Nephron progenitor cell (in vitro differentiated cells): ENCODE results near the gene MAP3K4.

Experiments
- DNase-seq: peaks from one replicate; pipeline ENCODE4 v3.0.0; 2021
- H3K27ac Mint-ChIP-seq: 2 replicates; pipeline ENCODE4 v1.8.0; 2021; ENCODE audit warnings: mild to moderate bottlenecking, moderate library complexity, mixed read lengths
- H3K27me3 Mint-ChIP-seq: 2 replicates; pipeline ENCODE4 v1.8.0; 2021; ENCODE audit warnings: mild to moderate bottlenecking, low read depth, mixed read lengths; ENCODE audit not compliant: poor library complexity
- H3K36me3 Mint-ChIP-seq: 2 replicates; pipeline ENCODE4 v1.8.0; 2021; ENCODE audit warnings: low read depth, mixed read lengths
- H3K4me1 Mint-ChIP-seq: 2 replicates; pipeline ENCODE4 v1.8.0; 2021; ENCODE audit warnings: mixed read lengths
- H3K4me3 Mint-ChIP-seq: 2 replicates; pipeline ENCODE4 v1.8.0; 2021; ENCODE audit warnings: mild to moderate bottlenecking, moderate library complexity, mixed read lengths
- H3K9me3 Mint-ChIP-seq: 2 replicates; pipeline ENCODE4 v1.8.0; 2021; ENCODE audit warnings: mild to moderate bottlenecking, moderate library complexity, mixed read lengths
- TF ChIP-seq, protein P1 (sequence below): fragments of 200-600 bp; sonication (generic); IDR thresholded peaks from 2 replicates; pipeline ENCODE4 v1.5.0; 2021; ENCODE audit warnings: antibody characterized with exemption

The MAP3K4 gene

DNA sequence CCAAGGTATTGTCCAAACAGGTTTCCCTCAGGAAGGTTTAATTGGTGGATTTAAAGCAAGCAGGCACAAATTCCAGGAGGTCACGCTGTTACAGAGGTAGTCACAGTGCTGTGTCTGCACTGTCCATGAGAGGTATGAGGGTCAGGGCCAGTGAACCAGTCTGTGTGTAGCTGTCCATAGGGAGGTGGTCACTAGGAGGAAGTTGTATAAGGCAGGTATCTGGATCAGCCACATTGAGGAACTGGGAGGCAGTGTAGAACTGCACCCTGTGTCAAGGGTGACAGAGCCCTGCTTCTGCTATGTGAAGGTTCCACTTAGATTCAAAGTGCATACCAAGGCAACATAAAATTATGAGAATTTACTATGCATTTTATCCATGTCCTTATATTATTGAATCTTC, 73.3 kb downstream of the MAP3K4 start:
- peak overlapping the region; percentile 24 for H3K27ac Mint-ChIP-seq
- DNase-seq: no peak
- peaks cover 10% of the 10 kb centered on the region for H3K4me1 Mint-ChIP-seq

DNA sequence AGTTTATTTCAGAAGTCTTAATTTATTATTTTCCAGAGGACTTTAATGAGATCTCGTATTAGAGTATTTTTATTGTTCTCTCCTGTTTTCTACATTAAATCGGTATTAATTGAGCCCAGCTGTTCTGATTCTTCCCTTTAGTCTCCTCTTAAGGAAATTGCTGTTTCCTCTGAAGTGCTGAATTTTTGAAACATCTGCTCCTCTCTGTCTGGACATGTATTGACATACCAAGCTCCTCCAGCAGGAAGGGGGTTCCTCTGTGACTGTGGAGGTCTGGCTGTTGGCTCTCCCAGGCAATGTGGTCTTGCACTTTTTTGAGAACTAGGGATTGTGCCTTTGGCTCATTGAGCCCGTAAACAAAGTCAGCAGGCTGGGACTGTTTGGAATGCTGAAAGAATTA, 74.9 kb downstream of the MAP3K4 start:
- TF ChIP-seq, protein P1, sequence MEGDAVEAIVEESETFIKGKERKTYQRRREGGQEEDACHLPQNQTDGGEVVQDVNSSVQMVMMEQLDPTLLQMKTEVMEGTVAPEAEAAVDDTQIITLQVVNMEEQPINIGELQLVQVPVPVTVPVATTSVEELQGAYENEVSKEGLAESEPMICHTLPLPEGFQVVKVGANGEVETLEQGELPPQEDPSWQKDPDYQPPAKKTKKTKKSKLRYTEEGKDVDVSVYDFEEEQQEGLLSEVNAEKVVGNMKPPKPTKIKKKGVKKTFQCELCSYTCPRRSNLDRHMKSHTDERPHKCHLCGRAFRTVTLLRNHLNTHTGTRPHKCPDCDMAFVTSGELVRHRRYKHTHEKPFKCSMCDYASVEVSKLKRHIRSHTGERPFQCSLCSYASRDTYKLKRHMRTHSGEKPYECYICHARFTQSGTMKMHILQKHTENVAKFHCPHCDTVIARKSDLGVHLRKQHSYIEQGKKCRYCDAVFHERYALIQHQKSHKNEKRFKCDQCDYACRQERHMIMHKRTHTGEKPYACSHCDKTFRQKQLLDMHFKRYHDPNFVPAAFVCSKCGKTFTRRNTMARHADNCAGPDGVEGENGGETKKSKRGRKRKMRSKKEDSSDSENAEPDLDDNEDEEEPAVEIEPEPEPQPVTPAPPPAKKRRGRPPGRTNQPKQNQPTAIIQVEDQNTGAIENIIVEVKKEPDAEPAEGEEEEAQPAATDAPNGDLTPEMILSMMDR: no peak
- H3K27ac Mint-ChIP-seq: no peak overlapping the region
- no peak for DNase-seq
- peaks cover 43% of the 10 kb centered on the region for H3K9me3 Mint-ChIP-seq
- no peak overlapping the region for H3K4me3 Mint-ChIP-seq
- peaks cover 53% of the 10 kb centered on the region for H3K36me3 Mint-ChIP-seq
- no peaks in the 10 kb centered on the region for H3K27me3 Mint-ChIP-seq
- peaks cover 10% of the 10 kb centered on the region for H3K4me1 Mint-ChIP-seq

More for the DNA sequence above, 73.3 kb downstream of the MAP3K4 start:
- TF ChIP-seq, protein P1: no peak
- H3K36me3 Mint-ChIP-seq: peaks cover 63% of the 10 kb centered on the region
- H3K27me3 Mint-ChIP-seq: no peaks in the 10 kb centered on the region
- no peak overlapping the region for H3K4me3 Mint-ChIP-seq
- H3K9me3 Mint-ChIP-seq: peaks cover 43% of the 10 kb centered on the region

DNA sequence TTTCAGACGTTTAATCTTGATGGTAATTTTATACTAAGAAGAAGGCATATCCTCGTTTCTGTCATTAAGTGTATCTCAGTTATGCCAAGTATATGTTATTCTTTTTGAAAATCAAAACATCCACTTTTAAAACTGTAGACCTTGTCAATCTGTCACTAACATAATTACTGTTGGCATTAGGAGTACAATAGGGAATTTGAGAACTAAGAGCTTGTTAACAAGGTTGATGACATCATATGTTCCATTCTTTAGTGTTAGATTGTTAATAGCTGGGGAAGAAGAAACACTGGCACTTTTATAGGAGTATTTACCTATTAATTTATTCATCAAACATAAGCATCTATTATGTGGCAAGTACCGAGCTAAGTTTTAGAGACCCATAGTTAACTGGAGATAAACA, 76.2 kb downstream of the MAP3K4 start:
- Mint-ChIP-seq H3K27me3 (no peaks in the 10 kb centered on the region), H3K4me3 (no peak overlapping the region), H3K4me1 (peaks cover 10% of the 10 kb centered on the region), H3K36me3 (peaks cover 41% of the 10 kb centered on the region), H3K9me3 (peaks cover 34% of the 10 kb centered on the region), H3K27ac (no peak overlapping the region)
- TF ChIP-seq, protein P1: no peak
- no peak for DNase-seq

DNA sequence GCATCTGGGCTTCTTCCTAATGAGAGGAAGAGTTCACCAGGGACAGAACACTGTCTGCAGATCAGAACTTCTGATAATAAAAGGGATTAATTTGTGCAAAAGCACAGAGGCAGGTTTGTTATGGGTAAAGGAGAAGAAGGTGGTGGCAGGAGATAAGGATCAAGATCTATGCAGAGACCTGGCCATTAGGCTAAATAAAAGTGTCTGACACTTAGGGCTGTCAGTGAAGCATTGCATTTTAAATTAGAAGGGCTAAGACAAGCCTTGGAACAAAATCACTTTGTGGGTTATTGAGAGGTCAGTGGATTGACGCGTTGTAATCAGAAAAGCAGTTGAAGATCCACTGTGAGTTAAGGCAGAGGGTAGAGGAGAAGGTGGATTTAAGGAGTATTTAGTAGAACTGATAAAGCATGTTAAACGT, 76.8 kb downstream of the MAP3K4 start:
- no peak for DNase-seq
- Mint-ChIP-seq H3K4me3 (no peak overlapping the region), H3K27ac (no peak overlapping the region), H3K27me3 (no peaks in the 10 kb centered on the region), H3K36me3 (peaks cover 39% of the 10 kb centered on the region), H3K4me1 (peaks cover 10% of the 10 kb centered on the region), H3K9me3 (peaks cover 28% of the 10 kb centered on the region)
- TF ChIP-seq, protein P1: no peak

DNA sequence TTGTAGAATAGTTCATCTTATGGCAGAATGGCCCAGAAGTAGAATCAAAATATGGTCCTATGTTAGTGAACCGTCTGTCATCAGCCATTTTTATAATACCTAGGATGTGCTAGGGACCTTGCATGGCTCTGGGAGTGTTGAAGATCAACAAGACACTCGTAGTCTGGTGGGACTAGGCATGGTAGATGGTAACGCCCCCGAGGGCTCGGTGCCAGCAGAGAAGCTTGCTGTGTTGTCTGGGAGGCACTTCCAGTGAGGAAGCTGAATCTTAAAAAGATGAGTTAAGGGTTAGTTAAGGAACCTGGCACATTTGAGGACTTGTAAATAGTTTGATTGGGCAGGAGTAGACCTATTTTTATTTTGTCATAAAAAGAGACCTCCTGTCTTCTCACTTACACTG, 82.4 kb downstream of the MAP3K4 start:
- TF ChIP-seq, protein P1: no peak
- peaks cover 12% of the 10 kb centered on the region for H3K4me1 Mint-ChIP-seq
- DNase-seq: no peak
- H3K4me3 Mint-ChIP-seq: no peak overlapping the region
- H3K9me3 Mint-ChIP-seq: no peaks in the 10 kb centered on the region
- H3K27ac Mint-ChIP-seq: no peak overlapping the region
- H3K36me3 Mint-ChIP-seq: peaks cover 20% of the 10 kb centered on the region
- H3K27me3 Mint-ChIP-seq: no peaks in the 10 kb centered on the region

DNA sequence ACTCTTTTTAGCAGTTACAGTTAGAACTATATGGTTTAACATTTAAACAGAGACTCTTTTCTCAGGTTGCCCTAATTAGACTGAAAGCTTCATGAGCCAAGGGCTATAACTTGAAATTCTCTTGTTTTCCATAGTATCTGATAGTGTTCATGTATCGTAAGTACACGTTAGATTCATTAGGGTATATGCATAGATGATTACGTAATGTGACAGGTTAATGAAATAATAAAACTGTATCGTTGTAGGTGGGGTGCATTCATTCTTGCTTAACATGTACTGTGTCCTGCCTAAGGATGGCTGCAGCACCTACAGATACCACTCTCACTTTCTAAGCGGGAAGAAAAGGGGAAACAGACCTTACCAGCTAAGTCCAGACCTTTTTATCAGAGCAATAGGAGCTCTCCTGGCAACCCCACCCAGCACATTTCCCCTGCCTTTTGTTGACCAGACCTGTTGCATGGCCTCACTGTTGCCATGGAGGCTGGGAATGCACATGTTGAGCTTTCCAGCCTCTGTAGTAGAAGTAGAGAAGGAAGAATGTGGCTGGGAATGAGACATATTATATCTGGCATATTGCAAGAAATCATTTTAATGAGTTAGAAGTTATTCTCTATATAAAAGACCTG, 83.0 kb downstream of the MAP3K4 start:
- peaks cover 12% of the 10 kb centered on the region for H3K4me1 Mint-ChIP-seq
- H3K4me3 Mint-ChIP-seq: no peak overlapping the region
- no peak for DNase-seq
- no peaks in the 10 kb centered on the region for H3K27me3 Mint-ChIP-seq
- TF ChIP-seq, protein P1: no peak
- peaks cover 20% of the 10 kb centered on the region for H3K36me3 Mint-ChIP-seq
- H3K27ac Mint-ChIP-seq: no peak overlapping the region
- H3K9me3 Mint-ChIP-seq: no peaks in the 10 kb centered on the region
